ENCODE results near the gene ZNF785.

Gene ZNF785

DNA sequence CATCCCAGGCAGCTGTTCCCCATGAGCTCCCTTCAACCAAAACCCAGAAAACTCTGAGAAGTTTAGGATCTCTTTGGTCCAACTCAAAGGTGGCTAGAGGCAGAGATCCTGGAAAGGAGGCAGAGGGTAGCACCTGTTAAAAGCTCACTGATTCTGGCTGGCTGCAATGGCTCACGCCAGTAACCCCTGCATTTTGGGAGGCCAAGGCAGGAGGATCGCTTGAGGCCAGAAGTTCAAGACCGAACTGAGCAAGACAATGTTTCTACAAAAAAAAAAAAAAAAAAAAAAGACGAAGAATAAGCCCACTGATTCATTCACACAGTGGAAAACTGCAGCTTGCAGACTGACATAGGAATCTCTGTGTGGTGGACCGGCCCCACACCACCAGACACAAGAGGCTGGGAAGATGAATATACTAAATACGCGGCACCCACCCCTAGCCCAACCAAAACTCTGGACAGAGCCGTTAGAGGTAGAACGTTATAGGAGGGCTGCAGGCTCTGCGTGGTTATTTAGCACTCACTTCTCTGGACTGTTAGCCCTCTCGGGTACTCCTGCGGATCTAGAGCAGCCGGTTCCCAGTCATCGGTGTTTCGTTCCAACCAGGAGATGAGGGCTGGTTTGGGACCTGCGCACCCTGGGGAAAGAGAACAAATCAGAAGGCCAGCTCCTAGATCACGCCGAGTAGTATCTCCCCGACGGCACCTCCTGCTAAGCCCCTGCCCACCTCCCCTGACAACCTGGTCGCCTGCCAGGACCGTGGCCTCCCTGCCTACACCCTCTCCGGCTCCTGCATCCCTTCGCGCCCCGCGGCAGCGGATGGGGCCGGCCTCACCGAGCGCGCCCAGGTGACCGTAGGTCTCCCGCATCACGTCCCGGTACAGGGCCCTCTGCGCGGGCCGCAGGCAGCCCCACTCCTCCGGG, 23.8 kb upstream of the ZNF785 start:
- peak overlapping the region; percentile 78 for H3K4me3 ChIP-seq (ENCODE audit: low read depth, low read length)
- TF ChIP-seq, protein P1, sequence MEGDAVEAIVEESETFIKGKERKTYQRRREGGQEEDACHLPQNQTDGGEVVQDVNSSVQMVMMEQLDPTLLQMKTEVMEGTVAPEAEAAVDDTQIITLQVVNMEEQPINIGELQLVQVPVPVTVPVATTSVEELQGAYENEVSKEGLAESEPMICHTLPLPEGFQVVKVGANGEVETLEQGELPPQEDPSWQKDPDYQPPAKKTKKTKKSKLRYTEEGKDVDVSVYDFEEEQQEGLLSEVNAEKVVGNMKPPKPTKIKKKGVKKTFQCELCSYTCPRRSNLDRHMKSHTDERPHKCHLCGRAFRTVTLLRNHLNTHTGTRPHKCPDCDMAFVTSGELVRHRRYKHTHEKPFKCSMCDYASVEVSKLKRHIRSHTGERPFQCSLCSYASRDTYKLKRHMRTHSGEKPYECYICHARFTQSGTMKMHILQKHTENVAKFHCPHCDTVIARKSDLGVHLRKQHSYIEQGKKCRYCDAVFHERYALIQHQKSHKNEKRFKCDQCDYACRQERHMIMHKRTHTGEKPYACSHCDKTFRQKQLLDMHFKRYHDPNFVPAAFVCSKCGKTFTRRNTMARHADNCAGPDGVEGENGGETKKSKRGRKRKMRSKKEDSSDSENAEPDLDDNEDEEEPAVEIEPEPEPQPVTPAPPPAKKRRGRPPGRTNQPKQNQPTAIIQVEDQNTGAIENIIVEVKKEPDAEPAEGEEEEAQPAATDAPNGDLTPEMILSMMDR (IDR thresholded peaks at IDR 0.05; ENCODE audit: low read depth, low read length): no peak

DNA sequence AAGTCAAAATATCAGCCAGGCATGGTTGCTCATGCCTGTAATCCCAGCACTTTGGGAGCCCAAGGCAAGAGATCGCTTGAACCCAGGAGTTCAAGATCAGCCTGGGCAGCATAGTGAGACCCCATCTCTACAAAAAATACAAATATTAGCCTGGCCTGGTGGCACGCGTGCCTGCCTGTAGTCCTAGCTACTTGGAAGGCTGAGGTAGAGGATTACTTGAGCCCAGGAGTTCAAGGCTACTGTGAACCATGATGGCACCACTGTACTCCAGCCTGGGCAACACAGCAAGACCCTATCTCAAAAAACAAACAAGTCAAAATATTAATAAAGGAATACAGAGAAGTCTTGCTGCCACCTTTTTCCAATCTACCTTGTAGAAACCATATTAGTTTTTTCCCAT, 20.5 kb upstream of the ZNF785 start:
- TF ChIP-seq, protein P1 (IDR thresholded peaks at IDR 0.05; ENCODE audit: low read depth, low read length): no peak

DNA sequence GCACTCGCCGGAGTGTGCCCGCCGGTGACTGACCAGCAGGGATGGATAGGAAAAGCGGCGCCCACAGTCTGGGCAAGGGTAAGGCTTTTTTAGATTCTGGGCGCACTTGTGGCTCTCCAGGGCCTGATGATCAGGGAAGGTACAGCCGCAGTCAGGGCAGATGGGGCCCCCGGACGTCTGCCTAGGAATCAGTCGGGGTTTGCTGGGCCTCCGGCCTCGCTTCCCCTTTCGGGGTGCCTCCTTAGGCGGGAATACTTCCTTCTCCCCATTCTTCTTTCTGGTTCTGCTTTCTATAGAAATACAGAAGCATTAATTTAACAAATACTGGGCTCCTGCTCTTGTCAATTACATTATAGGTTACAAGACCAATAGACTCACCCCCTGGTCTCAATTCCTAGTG, 19.7 kb upstream of the ZNF785 start:
- TF ChIP-seq, protein P1 (IDR thresholded peaks at IDR 0.05; ENCODE audit: low read depth, low read length): no peak
- no peak overlapping the region for H3K4me3 ChIP-seq (ENCODE audit: low read depth, low read length)

More for the DNA sequence above, 20.5 kb upstream of the ZNF785 start:
- H3K4me3 ChIP-seq (ENCODE audit: low read depth, low read length): no peak overlapping the region

DNA sequence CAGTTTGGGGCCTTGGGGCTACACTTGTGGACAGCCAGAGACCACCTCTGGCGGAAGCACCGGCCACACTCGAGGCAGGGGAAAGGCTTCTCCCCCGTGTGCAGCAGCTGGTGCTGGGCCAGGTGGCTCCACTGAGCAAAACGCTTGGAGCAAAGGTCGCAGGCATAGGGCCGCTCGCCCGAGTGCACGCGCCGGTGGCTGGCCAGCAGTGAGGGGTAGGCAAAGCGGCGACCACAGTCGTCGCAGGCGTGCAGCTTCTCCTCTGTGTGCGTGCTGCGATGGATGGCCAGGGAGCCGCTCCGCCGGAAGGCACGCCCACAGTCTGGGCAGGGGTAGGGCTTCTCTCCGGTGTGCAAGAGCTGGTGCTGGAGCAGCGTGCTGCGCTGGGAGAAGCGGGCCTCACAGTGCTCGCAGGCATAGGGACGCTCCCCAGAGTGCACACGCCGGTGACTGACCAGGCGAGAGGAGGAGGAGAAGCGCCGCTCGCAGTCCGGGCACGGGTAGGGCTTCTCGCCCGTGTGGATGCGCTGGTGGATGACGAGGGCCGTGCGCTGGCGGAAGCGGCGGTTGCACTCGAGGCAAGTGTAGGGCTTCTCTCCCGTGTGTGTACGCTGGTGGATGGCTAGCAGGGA, 18.9 kb upstream of the ZNF785 start:
- H3K4me3 ChIP-seq (ENCODE audit: low read depth, low read length): no peak overlapping the region
- TF ChIP-seq, protein P1 (IDR thresholded peaks at IDR 0.05; ENCODE audit: low read depth, low read length): no peak

DNA sequence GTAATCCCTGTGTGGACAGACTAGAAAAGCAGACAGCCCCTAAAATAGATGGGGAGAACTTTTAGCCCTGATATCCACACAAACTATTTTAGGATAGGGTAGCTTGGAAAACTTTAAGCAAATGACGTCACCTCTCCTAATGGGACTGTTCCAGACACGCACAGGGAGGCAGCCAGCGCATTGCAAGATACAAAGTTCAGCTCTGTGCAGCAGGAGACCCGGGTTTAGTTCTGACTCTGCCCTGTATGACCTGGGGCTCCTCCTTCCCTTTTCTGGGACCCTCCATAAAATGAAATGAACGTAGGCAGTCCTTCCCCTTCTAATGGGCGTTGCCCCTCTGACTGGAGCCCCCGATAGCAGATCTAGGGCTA, 18.4 kb upstream of the ZNF785 start:
- H3K4me3 ChIP-seq (ENCODE audit: low read depth, low read length): no peak overlapping the region
- TF ChIP-seq, protein P1 (IDR thresholded peaks at IDR 0.05; ENCODE audit: low read depth, low read length): no peak

DNA sequence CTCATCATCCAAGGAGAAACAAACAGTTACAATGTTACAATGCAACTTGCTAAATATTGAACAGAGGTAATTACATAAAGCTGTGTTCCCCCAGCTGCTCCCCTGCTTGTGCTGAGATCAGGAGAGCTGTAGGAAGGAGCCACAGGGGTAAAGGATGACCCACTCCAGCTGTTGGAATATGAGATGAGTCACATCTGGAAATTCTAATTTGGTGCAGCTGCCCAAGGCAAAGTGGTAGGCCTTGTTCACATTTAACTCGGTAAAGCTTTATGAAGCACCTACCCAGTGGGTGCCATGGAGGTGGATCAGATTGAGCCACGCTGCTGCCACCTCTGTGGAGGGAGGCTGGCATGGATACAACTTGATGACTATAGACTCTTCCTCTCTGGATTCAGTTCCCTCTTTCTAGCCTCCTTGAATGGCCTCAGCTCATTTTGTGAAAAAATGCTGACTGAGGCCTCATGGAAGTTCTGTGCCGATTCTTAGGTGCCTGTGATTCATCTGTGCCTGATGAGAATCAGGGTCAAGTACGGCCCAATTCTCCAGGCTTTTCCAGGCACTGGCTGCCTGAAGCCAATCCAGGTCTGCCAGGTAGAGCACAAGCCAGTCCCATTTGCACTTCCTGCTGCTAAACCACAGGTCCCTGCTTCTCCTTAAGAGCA, 17.2 kb upstream of the ZNF785 start:
- TF ChIP-seq, protein P1 (IDR thresholded peaks at IDR 0.05; ENCODE audit: low read depth, low read length): no peak
- no peak overlapping the region for H3K4me3 ChIP-seq (ENCODE audit: low read depth, low read length)

All from WI38 (cell line).